A549 (cell line): ENCODE results near the gene SEC16B.

Experiments
- CHD2 ChIP-seq: fragments of 150-350 bp; IDR thresholded peaks from 2 replicates; pipeline ENCODE4 v1.6.1; 2014; ENCODE audit warnings: low read length; ENCODE audit not compliant: partially characterized antibody
- CTCF ChIP-seq: fragments of >200 bp; sonication (Bioruptor Twin); formaldehyde crosslinking; IDR thresholded peaks from 3 replicates; pipeline ENCODE4 v1.5.1; 2016
- EP300 ChIP-seq, 2 experiments: fragments of >200 bp; sonication (Bioruptor Twin); formaldehyde crosslinking; IDR thresholded peaks; 2 replicates in 1 of 2; 3 replicates in 1 of 2; pipeline ENCODE4 v1.6.1; 2016 to 2017
- HEYL ChIP-seq: fragments of 250-450 bp; sonication (Bioruptor Pico); IDR thresholded peaks from 2 replicates; pipeline ENCODE4 v1.8.0; 2021; ENCODE audit warnings: mild to moderate bottlenecking, moderate library complexity
- HMGXB4 ChIP-seq: fragments of 250-450 bp; sonication (Bioruptor Pico); IDR thresholded peaks from 2 replicates; pipeline ENCODE4 v1.5.0; 2021; ENCODE audit warnings: mild to moderate bottlenecking, moderate library complexity, borderline replicate concordance
- MAX ChIP-seq: IDR thresholded peaks from 2 replicates; pipeline ENCODE4 v1.6.1; 2012
- POLR2A ChIP-seq: IDR thresholded peaks from 2 replicates; pipeline ENCODE4 v1.6.1; 2012; ENCODE audit warnings: mild to moderate bottlenecking, low read length
- POLR2AphosphoS2 ChIP-seq: conservative IDR thresholded peaks from 2 replicates; pipeline ENCODE4 v1.6.1; 2012; ENCODE audit warnings: low read length, improper control_type of control experiment, inconsistent platforms
- REST ChIP-seq: fragments of 200-600 bp; sonication (generic); IDR thresholded peaks from 2 replicates; pipeline ENCODE4 v1.6.1; 2016; ENCODE audit warnings: antibody characterized with exemption, mild to moderate bottlenecking, moderate library complexity
- RFX5 ChIP-seq: fragments of 450-650 bp; IDR thresholded peaks from 2 replicates; pipeline ENCODE4 v1.7.1; 2014; ENCODE audit warnings: antibody characterized with exemption, mild to moderate bottlenecking, moderate library complexity
- RNF2 ChIP-seq: fragments of 200-600 bp; sonication (generic); IDR thresholded peaks from 2 replicates; pipeline ENCODE4 v1.6.1; 2016; ENCODE audit warnings: low read depth, mild to moderate bottlenecking, antibody characterized with exemption, moderate library complexity, borderline replicate concordance
- USF2 ChIP-seq: fragments of 450-650 bp; IDR thresholded peaks from 2 replicates; pipeline ENCODE4 v1.6.1; 2014; ENCODE audit warnings: antibody characterized with exemption
- ZC3H11A ChIP-seq: fragments of 450-650 bp; IDR thresholded peaks from 2 replicates; pipeline ENCODE4 v1.6.1; 2014; ENCODE audit warnings: antibody characterized with exemption, mild to moderate bottlenecking
- ZFP36 ChIP-seq: fragments of 450-650 bp; IDR thresholded peaks from 2 replicates; pipeline ENCODE4 v1.6.1; 2014; ENCODE audit warnings: borderline replicate concordance; ENCODE audit not compliant: partially characterized antibody

GRCh38 chr1:177922209-177922608 lies 47.6 kb downstream of the SEC16B start:
- TF ChIP-seq CTCF = no peak
- TF ChIP-seq POLR2A = no peak
- TF ChIP-seq REST = no peak
- TF ChIP-seq HEYL (CRISPR knock-in tag) = no peak
- no peak for TF ChIP-seq HMGXB4 (CRISPR knock-in tag)
- no peak for TF ChIP-seq USF2
- TF ChIP-seq EP300 (IDR thresholded peaks at IDR 0.05) = no peak
- TF ChIP-seq MAX = no peak
- TF ChIP-seq RNF2 = no peak
- TF ChIP-seq RFX5 = no peak
- TF ChIP-seq ZC3H11A = no peak
- TF ChIP-seq POLR2AphosphoS2 = no peak
- TF ChIP-seq CHD2 = no peak
- TF ChIP-seq ZFP36 = no peak
